ENCODE results near the gene OS9. TPM values are rescaled to one million over a fixed set of nuclear protein-coding genes. Genes with fewer than 3 reads are reported as not detected.

OS9 gene
- total and polyA plus RNA-seq, 9 of the 15 experiments (the other 6 are each of a cell fraction or from before 2014, with no cell fraction given), result 4.6 to 105 (median 89.5) TPM

- ChIA-PET POLR2A (no interaction called here), CTCF (ENCODE audit: low intra/inter-chr PET ratio) (no interaction called here)
- no peaks in the 10 kb centered on the region for H4K20me1 ChIP-seq (replicated peaks; ENCODE audit: control insufficient read depth, insufficient read depth, low read length)
- no peak overlapping the region for H3K27ac ChIP-seq (ENCODE audit: extremely low read depth, low read depth, low read length)
- intact Hi-C loops (cut with micrococcal nuclease) (no loop called here), in situ Hi-C loops (cut with MboI) (no loop called here)
- WGBS (ENCODE audit: insufficient coverage, low coverage, missing lambda C conversion rate), result 83% methylated on average over 3 of the region's 3 CpGs
- H3K27me3 ChIP-seq (ENCODE audit: control insufficient read depth in 2 of 2, insufficient read depth in 2 of 2, low read length in 2 of 2), result no peaks in the 10 kb centered on the region
- H2AFZ ChIP-seq (ENCODE audit: low read depth, low read length), result no peak overlapping the region
- no peak overlapping the region for H3K9ac ChIP-seq (ENCODE audit: insufficient read depth in 1 of 2, low read depth in 2 of 2, low read length in 2 of 2)
- FAIRE-seq (no peak), ATAC-seq (no peak), DNase-seq (ENCODE audit: extremely low read depth in 1 of 4, low spot score in 3 of 4) (no peak)
- H3K9me1 ChIP-seq (ENCODE audit: control insufficient read depth, insufficient read depth, low read length), result no peaks in the 10 kb centered on the region
- H3K36me3 ChIP-seq (ENCODE audit: control insufficient read depth, insufficient read depth, low read length), result peaks cover 30% of the 10 kb centered on the region
- H3K9me3 ChIP-seq (replicated peaks; ENCODE audit: control insufficient read depth, insufficient read depth, low read depth, low read length), result 0 out of 2 replicates have a peak, but pooled peaks cover 2% of the 10 kb centered on the region
- H3K4me2 ChIP-seq (ENCODE audit: insufficient read depth, low read length), result no peak overlapping the region
- H3K79me2 ChIP-seq (ENCODE audit: control insufficient read depth, insufficient read depth, low read length), result peaks cover 12% of the 10 kb centered on the region
- no peak overlapping the region for H3K4me3 ChIP-seq
- no TSS peak for BruUV-seq (replicated peaks)
- peaks cover 4 to 7% of the 10 kb centered on the region in 2 experiments; a peak in 2 of 5 replicates for H3K4me1 ChIP-seq (replicated peaks in 1 of 2; ENCODE audit: control insufficient read depth in 2 of 2, insufficient read depth in 2 of 2, low read length in 2 of 2)
- no peak for TF ChIP-seq STAT5B (CRISPR knock-in tag; IDR thresholded peaks at IDR 0.05)
- no peak for TF ChIP-seq NCOR1 (IDR thresholded peaks at IDR 0.05)
- TF ChIP-seq ZNF561 (CRISPR knock-in tag; conservative IDR thresholded peaks at IDR 0.05), result no peak
- no peak for TF ChIP-seq GTF3C2 (IDR thresholded peaks at IDR 0.05; ENCODE audit: borderline replicate concordance, extremely low read depth, insufficient read length)
- TF ChIP-seq, protein P1, sequence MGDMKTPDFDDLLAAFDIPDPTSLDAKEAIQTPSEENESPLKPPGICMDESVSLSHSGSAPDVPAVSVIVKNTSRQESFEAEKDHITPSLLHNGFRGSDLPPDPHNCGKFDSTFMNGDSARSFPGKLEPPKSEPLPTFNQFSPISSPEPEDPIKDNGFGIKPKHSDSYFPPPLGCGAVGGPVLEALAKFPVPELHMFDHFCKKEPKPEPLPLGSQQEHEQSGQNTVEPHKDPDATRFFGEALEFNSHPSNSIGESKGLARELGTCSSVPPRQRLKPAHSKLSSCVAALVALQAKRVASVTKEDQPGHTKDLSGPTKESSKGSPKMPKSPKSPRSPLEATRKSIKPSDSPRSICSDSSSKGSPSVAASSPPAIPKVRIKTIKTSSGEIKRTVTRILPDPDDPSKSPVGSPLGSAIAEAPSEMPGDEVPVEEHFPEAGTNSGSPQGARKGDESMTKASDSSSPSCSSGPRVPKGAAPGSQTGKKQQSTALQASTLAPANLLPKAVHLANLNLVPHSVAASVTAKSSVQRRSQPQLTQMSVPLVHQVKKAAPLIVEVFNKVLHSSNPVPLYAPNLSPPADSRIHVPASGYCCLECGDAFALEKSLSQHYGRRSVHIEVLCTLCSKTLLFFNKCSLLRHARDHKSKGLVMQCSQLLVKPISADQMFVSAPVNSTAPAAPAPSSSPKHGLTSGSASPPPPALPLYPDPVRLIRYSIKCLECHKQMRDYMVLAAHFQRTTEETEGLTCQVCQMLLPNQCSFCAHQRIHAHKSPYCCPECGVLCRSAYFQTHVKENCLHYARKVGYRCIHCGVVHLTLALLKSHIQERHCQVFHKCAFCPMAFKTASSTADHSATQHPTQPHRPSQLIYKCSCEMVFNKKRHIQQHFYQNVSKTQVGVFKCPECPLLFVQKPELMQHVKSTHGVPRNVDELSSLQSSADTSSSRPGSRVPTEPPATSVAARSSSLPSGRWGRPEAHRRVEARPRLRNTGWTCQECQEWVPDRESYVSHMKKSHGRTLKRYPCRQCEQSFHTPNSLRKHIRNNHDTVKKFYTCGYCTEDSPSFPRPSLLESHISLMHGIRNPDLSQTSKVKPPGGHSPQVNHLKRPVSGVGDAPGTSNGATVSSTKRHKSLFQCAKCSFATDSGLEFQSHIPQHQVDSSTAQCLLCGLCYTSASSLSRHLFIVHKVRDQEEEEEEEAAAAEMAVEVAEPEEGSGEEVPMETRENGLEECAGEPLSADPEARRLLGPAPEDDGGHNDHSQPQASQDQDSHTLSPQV (IDR thresholded peaks at IDR 0.05), result no peak
- no peak for TF ChIP-seq HMG20B (CRISPR knock-in tag; IDR thresholded peaks at IDR 0.05)
- no peak for TF ChIP-seq MECOM (CRISPR knock-in tag; IDR thresholded peaks at IDR 0.05)
Measured at GRCh38 chr12:57698414-57698813, 4.5 kb downstream of the OS9 start.
